OCI-LY7 (cell line): Measurements from ENCODE around the gene APOBEC3H. TPM values are rescaled to one million over a fixed set of nuclear protein-coding genes. Genes with fewer than 3 reads are reported as not detected.

Experiments used
- BruUV-seq: library from RNA; stranded (reverse); fragments of 400-500 nt; replicated peaks from 2 replicates; lab custom pipeline; 2021; lab: Mats Ljungman, UMichigan
- CTCF ChIA-PET: fragments of 300-600 bp; sonication (Branson Sonifier 250); formaldehyde crosslinking; loops from one replicate; lab custom pipeline; 2022; ENCODE audit warnings: antibody characterized with exemption; ENCODE audit not compliant: unreplicated experiment; lab: Charles Lee
- POLR2A ChIA-PET: fragments of 300-600 bp; sonication (Branson Sonifier 250); formaldehyde crosslinking; loops from one replicate; lab custom pipeline; 2022; ENCODE audit warnings: antibody characterized with exemption; lab: Charles Lee
- DNase-seq: peaks from one replicate; pipeline ENCODE4 v3.0.0-alpha.2; 2015; ENCODE audit warnings: low spot score
- H2AFZ ChIP-seq: fragments of 200-600 bp; sonication (generic), shearing (Covaris generic); 2 replicates; pipeline ENCODE4 v1.6.1; 2014; ENCODE audit warnings: mild to moderate bottlenecking, antibody characterized with exemption, low read length, moderate library complexity
- H3K27ac ChIP-seq: fragments of 200-600 bp; sonication (generic); 2 replicates; pipeline ENCODE4 v1.5.1; 2014; ENCODE audit warnings: mixed run types, low read depth, mild to moderate bottlenecking, moderate library complexity, low read length, inconsistent platforms; ENCODE audit not compliant: poor library complexity, severe bottlenecking
- H3K36me3 ChIP-seq: fragments of 200-600 bp; sonication (generic); 2 replicates; pipeline ENCODE4 v1.6.1; 2014; ENCODE audit warnings: mild to moderate bottlenecking, antibody characterized with exemption, low read length, moderate library complexity, mixed read lengths; ENCODE audit not compliant: insufficient read depth
- H3K4me1 ChIP-seq: fragments of 200-600 bp; sonication (generic); 2 replicates; pipeline ENCODE4 v1.5.1; 2014; ENCODE audit warnings: mild to moderate bottlenecking, low read length; ENCODE audit not compliant: insufficient read depth, poor library complexity, severe bottlenecking
- H3K4me2 ChIP-seq: fragments of 200-600 bp; sonication (generic); 2 replicates; pipeline ENCODE4 v1.6.1; 2014; ENCODE audit warnings: mild to moderate bottlenecking, low read length
- H3K4me3 ChIP-seq: fragments of 200-600 bp; sonication (generic); 2 replicates; pipeline ENCODE4 v1.5.1; 2014; ENCODE audit warnings: mild to moderate bottlenecking, low read depth, low read length; ENCODE audit not compliant: poor library complexity, severe bottlenecking
- H3K79me2 ChIP-seq: fragments of 200-600 bp; sonication (generic); 2 replicates; pipeline ENCODE4 v1.6.1; 2016; ENCODE audit warnings: low read depth, mild to moderate bottlenecking, low read length, moderate library complexity, mixed read lengths; ENCODE audit not compliant: insufficient read depth
- H3K9me2 ChIP-seq: fragments of 200-600 bp; sonication (generic); 2 replicates; pipeline ENCODE4 v1.6.1; 2016; ENCODE audit warnings: mild to moderate bottlenecking, low read length, mixed read lengths; ENCODE audit not compliant: insufficient read depth
- H3K9me3 ChIP-seq: fragments of 200-600 bp; sonication (generic); 2 replicates; pipeline ENCODE4 v1.6.1; 2014; ENCODE audit warnings: mild to moderate bottlenecking, mixed run types, low read length, mixed read lengths
- H4K20me1 ChIP-seq: fragments of 200-600 bp; sonication (generic); 2 replicates; pipeline ENCODE4 v1.6.1; 2014; ENCODE audit warnings: mild to moderate bottlenecking, antibody characterized with exemption, low read length, moderate library complexity, mixed read lengths; ENCODE audit not compliant: insufficient read depth
- EZH2phosphoT487 ChIP-seq: fragments of 200-600 bp; sonication (generic); IDR thresholded peaks from 2 replicates; pipeline ENCODE4 v1.6.1; 2018; ENCODE audit warnings: low read depth, borderline replicate concordance, mild to moderate bottlenecking, mixed run types, antibody characterized with exemption, low read length, moderate library complexity, mixed read lengths
- intact Hi-C: fragments of 100-400 bp; cut with micrococcal nuclease; formaldehyde crosslinking; loops from one replicate; pipeline ENCODE4 v1.10.0; 2022; ENCODE audit not compliant: unreplicated experiment
- total RNA-seq, 2 experiments: library from RNA; depleted of rRNA in 1 of 2; stranded (reverse); fragments of >200 nt in 1 of 2; shearing (Covaris generic) in 1 of 2; gene quantifications; 2 replicates each; pipeline ENCODE4 v1.2.3, GENCODE V29; 2014 to 2022
- TF ChIP-seq, protein P1 (sequence below): fragments of 200-600 bp; sonication (generic); conservative IDR thresholded peaks from 2 replicates; pipeline ENCODE4 v1.5.1; 2014; ENCODE audit warnings: mild to moderate bottlenecking, antibody characterized with exemption, low read length, moderate library complexity, mixed read lengths

APOBEC3H gene
- total RNA-seq, 2 experiments from 2014 or later, result 0.99 to 1.2 TPM

- H3K9me3 ChIP-seq, result peaks cover 3% of the 10 kb centered on the region; the same call in 1 of the 2 replicates
- peaks cover 75% of the 10 kb centered on the region for H3K4me1 ChIP-seq
- peak overlapping the region; percentile 92; the same call in 1 of the 2 replicates for H2AFZ ChIP-seq
- H3K79me2 ChIP-seq, result no peaks in the 10 kb centered on the region
- H3K27ac ChIP-seq, result peak overlapping the region; percentile 83
- CTCF ChIA-PET, result interaction anchor here (0.7 to 1.0 kb wide), 2 partner anchors 46 to 345 kb away, joined by 3 to 4 read pairs; no protein-coding TSS in a partner anchor
- POLR2A ChIA-PET, result interaction anchor here (0.7 kb wide), 1 partner anchor 53 kb away, joined by 7 read pairs; no protein-coding TSS in a partner anchor
- peak overlapping the region; percentile 62 for H3K4me2 ChIP-seq
- BruUV-seq, result no TSS peak
- no peaks in the 10 kb centered on the region for H4K20me1 ChIP-seq
- no peak for DNase-seq
- peak overlapping the region; percentile 52 for H3K4me3 ChIP-seq
- no peaks in the 10 kb centered on the region for H3K36me3 ChIP-seq
- no peaks in the 10 kb centered on the region for H3K9me2 ChIP-seq
- intact Hi-C loops, result loop anchor here (2.0 kb wide), 2 partner anchors 41 to 99 kb away; partner anchors contain the start of gene APOBEC3C
- no peak for TF ChIP-seq EZH2phosphoT487
- TF ChIP-seq, protein P1, sequence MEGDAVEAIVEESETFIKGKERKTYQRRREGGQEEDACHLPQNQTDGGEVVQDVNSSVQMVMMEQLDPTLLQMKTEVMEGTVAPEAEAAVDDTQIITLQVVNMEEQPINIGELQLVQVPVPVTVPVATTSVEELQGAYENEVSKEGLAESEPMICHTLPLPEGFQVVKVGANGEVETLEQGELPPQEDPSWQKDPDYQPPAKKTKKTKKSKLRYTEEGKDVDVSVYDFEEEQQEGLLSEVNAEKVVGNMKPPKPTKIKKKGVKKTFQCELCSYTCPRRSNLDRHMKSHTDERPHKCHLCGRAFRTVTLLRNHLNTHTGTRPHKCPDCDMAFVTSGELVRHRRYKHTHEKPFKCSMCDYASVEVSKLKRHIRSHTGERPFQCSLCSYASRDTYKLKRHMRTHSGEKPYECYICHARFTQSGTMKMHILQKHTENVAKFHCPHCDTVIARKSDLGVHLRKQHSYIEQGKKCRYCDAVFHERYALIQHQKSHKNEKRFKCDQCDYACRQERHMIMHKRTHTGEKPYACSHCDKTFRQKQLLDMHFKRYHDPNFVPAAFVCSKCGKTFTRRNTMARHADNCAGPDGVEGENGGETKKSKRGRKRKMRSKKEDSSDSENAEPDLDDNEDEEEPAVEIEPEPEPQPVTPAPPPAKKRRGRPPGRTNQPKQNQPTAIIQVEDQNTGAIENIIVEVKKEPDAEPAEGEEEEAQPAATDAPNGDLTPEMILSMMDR, result no peak
These were observed 17.1 kb downstream of the APOBEC3H start for GRCh38 chr22:39114112-39114511.

- Histone ChIP-seq H3K9me3 (peaks cover 3% of the 10 kb centered on the region; the same call in 1 of the 2 replicates), H3K4me1 (peaks cover 68% of the 10 kb centered on the region), H3K79me2 (no peaks in the 10 kb centered on the region), H3K4me3 (peak overlapping the region; percentile 52), H3K9me2 (no peaks in the 10 kb centered on the region), H3K36me3 (no peaks in the 10 kb centered on the region), H3K27ac (peak overlapping the region; percentile 83), H3K4me2 (peak overlapping the region; percentile 62), H4K20me1 (no peaks in the 10 kb centered on the region), H2AFZ (peak overlapping the region; percentile 92; the same call in 1 of the 2 replicates)
- no TSS peak for BruUV-seq
- CTCF ChIA-PET, result no interaction called here
- TF ChIP-seq, protein P1, result no peak
- no peak for TF ChIP-seq EZH2phosphoT487
- POLR2A ChIA-PET, result no interaction called here
- no peak for DNase-seq
- intact Hi-C loops, result loop anchor here (2.0 kb wide), 2 partner anchors 43 to 101 kb away; partner anchors contain the start of gene APOBEC3C
These were observed 18.5 kb downstream of the APOBEC3H start for GRCh38 chr22:39115570-39115969.
